Panc1 (cell line): Measurements from ENCODE around the gene SAFB2.

Experiments
- POLR2AphosphoS5 ChIP-seq: IDR thresholded peaks from 2 replicates; pipeline ENCODE4 v1.6.1; 2012; ENCODE audit warnings: mild to moderate bottlenecking, low read depth, low read length, moderate library complexity
- REST ChIP-seq, 2 experiments: IDR thresholded peaks; 2 replicates each; pipeline ENCODE4 v1.6.1; 2011 to 2012; ENCODE audit warnings: low read depth in 2 of 2, control low read depth in 1 of 2, low read length in 1 of 2, mild to moderate bottlenecking in 1 of 2, moderate library complexity in 1 of 2; ENCODE audit not compliant: insufficient read depth in 1 of 2
- SIN3A ChIP-seq: IDR thresholded peaks from 2 replicates; pipeline ENCODE4 v1.6.1; 2012; ENCODE audit warnings: low read depth, mild to moderate bottlenecking, low read length, moderate library complexity, borderline replicate concordance; ENCODE audit not compliant: insufficient read depth
- TCF7L2 ChIP-seq: IDR thresholded peaks from 2 replicates; pipeline ENCODE4 v1.6.1; 2011; ENCODE audit warnings: mild to moderate bottlenecking, low read depth, low read length, inconsistent platforms
- TF ChIP-seq, protein P1 (sequence below): fragments of 450-650 bp; IDR thresholded peaks from 2 replicates; pipeline ENCODE4 v1.5.1; 2017; ENCODE audit warnings: mild to moderate bottlenecking

- TF ChIP-seq, protein P1, sequence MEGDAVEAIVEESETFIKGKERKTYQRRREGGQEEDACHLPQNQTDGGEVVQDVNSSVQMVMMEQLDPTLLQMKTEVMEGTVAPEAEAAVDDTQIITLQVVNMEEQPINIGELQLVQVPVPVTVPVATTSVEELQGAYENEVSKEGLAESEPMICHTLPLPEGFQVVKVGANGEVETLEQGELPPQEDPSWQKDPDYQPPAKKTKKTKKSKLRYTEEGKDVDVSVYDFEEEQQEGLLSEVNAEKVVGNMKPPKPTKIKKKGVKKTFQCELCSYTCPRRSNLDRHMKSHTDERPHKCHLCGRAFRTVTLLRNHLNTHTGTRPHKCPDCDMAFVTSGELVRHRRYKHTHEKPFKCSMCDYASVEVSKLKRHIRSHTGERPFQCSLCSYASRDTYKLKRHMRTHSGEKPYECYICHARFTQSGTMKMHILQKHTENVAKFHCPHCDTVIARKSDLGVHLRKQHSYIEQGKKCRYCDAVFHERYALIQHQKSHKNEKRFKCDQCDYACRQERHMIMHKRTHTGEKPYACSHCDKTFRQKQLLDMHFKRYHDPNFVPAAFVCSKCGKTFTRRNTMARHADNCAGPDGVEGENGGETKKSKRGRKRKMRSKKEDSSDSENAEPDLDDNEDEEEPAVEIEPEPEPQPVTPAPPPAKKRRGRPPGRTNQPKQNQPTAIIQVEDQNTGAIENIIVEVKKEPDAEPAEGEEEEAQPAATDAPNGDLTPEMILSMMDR: no peak
- no peak for TF ChIP-seq POLR2AphosphoS5
- no peak for TF ChIP-seq REST (IDR thresholded peaks at IDR 0.05; ENCODE audit: insufficient read depth in 1 of 2, low read depth in 2 of 2, low read length in 1 of 2)
- no peak for TF ChIP-seq TCF7L2
- no peak for TF ChIP-seq SIN3A
Observed at GRCh38 chr19:5557691-5558090, 64.9 kb downstream of the SAFB2 start.
